Stimulated activated CD4-positive, alpha-beta T cell treated with anti-CD3 and anti-CD28 coated beads, Interleukin-2, amount 100 ng/mL, for 4 hours (primary cell): ENCODE results near the gene MAGEC1.
"Not testable (repeated sequence)": the region's sequence is repeated elsewhere in the genome, so short reads cannot be mapped to it uniquely, and the experiment has no call there.

Experiments used
- DNase-seq: peaks from one replicate; pipeline ENCODE4 v3.0.0-alpha.2; 2020; ENCODE audit warnings: low read depth

The MAGEC1 gene, protein sequence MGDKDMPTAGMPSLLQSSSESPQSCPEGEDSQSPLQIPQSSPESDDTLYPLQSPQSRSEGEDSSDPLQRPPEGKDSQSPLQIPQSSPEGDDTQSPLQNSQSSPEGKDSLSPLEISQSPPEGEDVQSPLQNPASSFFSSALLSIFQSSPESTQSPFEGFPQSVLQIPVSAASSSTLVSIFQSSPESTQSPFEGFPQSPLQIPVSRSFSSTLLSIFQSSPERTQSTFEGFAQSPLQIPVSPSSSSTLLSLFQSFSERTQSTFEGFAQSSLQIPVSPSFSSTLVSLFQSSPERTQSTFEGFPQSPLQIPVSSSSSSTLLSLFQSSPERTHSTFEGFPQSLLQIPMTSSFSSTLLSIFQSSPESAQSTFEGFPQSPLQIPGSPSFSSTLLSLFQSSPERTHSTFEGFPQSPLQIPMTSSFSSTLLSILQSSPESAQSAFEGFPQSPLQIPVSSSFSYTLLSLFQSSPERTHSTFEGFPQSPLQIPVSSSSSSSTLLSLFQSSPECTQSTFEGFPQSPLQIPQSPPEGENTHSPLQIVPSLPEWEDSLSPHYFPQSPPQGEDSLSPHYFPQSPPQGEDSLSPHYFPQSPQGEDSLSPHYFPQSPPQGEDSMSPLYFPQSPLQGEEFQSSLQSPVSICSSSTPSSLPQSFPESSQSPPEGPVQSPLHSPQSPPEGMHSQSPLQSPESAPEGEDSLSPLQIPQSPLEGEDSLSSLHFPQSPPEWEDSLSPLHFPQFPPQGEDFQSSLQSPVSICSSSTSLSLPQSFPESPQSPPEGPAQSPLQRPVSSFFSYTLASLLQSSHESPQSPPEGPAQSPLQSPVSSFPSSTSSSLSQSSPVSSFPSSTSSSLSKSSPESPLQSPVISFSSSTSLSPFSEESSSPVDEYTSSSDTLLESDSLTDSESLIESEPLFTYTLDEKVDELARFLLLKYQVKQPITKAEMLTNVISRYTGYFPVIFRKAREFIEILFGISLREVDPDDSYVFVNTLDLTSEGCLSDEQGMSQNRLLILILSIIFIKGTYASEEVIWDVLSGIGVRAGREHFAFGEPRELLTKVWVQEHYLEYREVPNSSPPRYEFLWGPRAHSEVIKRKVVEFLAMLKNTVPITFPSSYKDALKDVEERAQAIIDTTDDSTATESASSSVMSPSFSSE

DNA sequence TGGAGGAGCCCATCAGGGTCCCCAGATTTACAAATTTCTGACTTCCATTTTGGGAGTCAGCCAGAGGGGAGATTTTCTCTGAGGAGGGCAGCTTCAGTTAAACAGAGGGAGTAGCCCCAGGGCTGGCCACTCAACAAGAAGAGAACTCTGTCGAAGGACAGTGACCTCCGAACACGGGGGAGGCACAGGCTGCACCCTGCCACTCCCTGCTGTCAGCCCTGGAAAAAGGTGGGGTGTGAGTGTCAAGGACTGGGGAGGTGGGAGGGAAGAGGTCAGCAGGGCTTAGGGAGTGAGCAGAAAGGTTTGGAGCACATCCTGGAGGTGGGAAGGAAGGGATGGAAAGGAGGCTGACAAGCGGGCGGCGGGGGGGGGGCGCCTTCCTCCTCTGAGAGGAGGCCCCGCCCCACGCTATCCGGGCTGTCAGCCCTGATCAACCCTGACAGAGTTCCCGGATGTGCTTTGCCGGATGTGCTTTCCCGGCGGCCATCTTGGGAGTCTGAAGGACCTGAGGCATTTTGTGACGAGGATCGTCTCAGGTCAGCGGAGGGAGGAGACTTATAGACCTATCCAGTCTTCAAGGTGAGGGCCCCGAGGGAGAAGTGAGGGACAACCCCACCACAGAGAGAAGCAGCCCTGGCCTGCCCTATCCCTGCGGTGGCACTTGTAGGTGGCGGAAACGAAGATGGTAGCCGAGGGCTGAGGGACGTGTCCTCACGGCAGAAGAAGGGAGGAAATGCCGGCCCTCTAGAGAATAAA is at the start of gene MAGEC1:
Gene MAGEC1, plus strand, starts transcription at position 495 of the 756 bp plus-strand sequence. CDS start 1,179 bp downstream, outside the sequence.
- no peak for DNase-seq

DNA sequence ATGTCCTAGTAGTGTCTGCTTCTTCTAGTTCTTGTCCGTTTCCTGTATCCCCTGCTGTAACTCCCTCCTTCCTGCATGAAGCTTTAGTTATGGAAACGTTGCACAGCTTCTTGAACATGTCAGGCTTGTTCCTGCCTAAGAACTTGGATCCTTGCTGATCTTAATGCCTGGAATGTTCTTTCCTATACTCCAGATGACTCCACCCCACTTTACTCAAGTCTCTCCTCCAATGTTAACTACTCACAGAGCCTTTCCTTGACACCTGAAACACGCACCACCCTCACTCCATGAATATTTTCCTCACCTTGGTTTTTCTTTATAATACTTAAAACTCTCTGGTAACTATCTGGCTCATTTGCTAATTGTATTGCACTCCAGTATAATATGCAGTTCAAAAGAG is 46.2 kb upstream of the MAGEC1 start:
- DNase-seq, result no peak

- no peak for DNase-seq
These were observed 24.1 kb upstream of the MAGEC1 start for GRCh38 chrX:141879616-141880015.

- DNase-seq, result not testable (repeated sequence)
These were observed 14.9 kb upstream of the MAGEC1 start for GRCh38 chrX:141888811-141889210.

- DNase-seq, result no peak
These were observed 9.0 kb upstream of the MAGEC1 start for GRCh38 chrX:141894733-141895132.

DNA sequence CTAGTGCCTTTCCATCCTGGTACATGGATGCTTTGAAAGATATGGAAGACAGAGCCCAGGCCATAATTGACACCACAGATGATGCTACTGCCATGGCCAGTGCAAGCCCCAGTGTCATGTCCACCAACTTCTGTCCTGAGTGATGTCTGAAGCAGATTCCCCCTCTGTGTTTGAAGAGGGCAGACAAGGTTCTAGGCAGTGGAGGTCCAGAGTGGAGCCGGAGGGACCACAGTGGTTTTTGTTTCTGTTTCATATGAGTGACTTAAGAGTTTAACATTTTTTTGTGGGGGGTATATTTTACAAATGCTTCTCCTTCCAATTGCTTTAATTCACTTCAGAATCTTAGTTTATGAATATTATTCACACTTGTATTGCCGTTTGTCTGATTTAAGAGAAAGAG is 6.0 kb upstream of the MAGEC1 start:
- no peak for DNase-seq

DNA sequence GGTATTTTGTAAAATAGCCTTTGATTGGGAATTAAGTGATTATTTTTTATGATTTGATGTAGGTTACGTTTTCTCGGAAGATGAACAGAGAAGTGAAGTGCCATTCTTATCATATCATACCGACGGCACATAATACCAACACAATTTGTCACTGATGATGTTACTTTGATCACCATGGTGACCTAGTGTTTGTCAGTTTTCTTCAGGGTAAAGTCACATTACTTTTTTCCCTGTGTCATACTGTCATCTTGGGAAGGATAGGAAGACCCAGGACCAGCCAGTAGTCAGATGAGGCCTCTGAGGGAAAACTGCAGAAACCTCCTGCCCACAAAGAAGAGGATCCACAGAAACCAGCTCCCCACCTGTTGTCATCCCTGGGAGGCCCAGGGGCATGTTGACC is 1.3 kb upstream of the MAGEC1 start:
- no peak for DNase-seq

GRCh38 chrX:141904262-141904661 is 568 bp downstream of the MAGEC1 start:
- DNase-seq, result no peak

DNA sequence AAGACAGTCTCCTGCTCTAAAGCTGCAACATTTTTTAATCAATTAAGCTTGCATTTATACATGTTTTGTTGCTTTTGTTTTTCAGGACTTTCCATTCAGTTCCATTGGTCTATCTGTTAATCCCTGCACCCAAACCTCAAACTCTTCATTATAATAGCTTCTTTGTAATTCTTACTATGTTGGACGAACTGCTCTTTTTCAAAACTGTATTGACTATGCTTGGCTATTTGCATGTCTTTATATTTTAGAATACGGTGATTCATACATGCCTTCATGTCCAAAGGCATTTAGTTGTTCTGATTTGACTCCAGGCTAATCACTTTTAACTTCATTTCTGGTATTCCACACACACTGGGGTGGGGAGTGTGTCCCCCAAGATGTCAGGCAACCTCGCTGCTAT is 14.1 kb downstream of the MAGEC1 start:
- no peak for DNase-seq

- DNase-seq, result no peak
These were observed 20.6 kb downstream of the MAGEC1 start for GRCh38 chrX:141924293-141924692.

- no peak for DNase-seq
These were observed 24.7 kb downstream of the MAGEC1 start for GRCh38 chrX:141928432-141928831.

GRCh38 chrX:141934059-141934641 is 30.5 kb downstream of the MAGEC1 start:
- no peak for DNase-seq

- DNase-seq, result no peak
These were observed 32.0 kb downstream of the MAGEC1 start for GRCh38 chrX:141935645-141936044.

DNA sequence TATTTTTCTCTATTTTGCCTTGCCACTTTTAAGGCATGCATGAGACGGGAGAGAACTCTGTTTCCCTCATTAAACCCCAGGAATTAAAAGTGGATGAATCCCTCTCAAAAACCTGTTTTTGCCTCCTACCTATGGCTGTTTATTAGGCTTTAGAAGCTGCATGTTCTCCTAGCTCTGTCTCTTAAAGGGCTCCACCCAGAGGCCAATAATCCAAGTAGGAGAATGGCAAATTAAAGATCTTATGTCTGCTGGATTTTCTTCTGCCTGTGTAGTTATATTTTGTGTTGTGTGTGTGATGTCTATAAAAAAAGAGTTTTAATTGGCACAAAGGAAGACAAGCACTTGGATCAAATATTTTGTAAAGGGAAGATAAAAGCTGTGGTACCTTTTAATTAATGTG is 32.4 kb downstream of the MAGEC1 start:
- DNase-seq, result no peak

DNA sequence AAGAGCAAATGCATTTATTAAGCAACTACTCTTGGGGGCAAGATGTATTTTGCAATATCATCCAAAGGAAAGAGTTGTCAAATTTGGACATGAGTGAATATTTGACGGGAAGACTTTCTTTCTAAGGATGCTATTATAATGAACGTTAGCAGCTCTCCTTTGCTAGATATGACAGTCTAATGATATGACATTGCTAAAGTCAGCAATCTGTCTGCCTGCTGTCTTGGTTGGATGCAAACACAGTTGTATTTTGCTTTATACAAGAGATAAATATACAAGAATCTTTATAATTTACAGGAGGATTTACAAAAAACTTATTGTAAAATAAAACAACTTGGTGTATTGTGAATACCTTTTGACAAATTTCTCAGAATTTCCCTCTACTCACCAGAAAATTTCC is 37.5 kb downstream of the MAGEC1 start:
- DNase-seq, result no peak

DNA sequence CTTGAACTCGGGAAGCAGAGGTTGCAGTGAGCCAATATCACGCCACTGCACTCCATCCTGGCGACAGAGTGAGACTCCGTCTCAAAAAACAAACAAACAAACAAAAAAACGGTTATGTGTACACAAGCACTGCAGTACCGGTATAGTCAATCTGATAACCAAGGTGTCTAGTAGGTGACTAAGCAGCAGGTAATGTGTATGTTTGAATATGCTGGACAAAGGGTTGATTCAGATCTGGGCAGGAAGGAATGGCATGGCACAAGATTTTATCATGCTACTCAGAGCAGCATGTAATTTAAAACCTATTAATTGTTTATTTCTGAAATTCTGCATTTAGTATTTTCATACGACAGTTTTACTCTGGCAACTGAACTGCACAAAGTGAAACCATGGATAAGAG is 41.7 kb downstream of the MAGEC1 start:
- DNase-seq, result no peak

DNA sequence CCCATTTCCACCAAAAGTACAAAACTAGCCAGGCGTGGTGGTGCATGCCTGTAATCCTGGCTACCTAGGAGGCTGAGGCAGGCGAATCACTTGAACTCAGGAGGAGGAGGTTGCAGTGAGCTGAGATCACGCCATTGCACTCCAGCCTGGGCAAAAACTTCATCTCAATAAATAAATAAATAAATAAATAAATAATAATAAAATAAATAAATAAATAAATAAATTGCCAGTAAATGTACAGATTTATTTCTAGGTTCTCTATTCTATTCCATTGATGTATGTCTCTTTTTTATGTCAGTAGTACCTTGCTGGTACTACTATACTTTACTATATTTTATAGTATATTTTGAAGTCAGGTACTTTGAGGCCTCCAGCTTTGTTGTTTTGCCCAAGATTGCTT is 43.7 kb downstream of the MAGEC1 start:
- DNase-seq, result no peak

GRCh38 chrX:141952603-141953002 is 48.9 kb downstream of the MAGEC1 start:
- DNase-seq, result no peak

- DNase-seq, result no peak
These were observed 55.0 kb downstream of the MAGEC1 start for GRCh38 chrX:141958675-141959074.
